GM12892 (cell line): ENCODE data around the gene DNAJC5.

Experiments
- POLR2A ChIP-seq: IDR thresholded peaks from 2 replicates; pipeline ENCODE4 v1.6.1; 2011; ENCODE audit warnings: low read depth, low read length, control low read depth
- POLR2AphosphoS5 ChIP-seq: IDR thresholded peaks from 2 replicates; pipeline ENCODE4 v1.6.1; 2011; ENCODE audit warnings: low read depth, low read length, control low read depth
- TAF1 ChIP-seq: IDR thresholded peaks from 2 replicates; pipeline ENCODE4 v1.6.1; 2011; ENCODE audit warnings: low read depth, mild to moderate bottlenecking, control low read depth, low read length, borderline replicate concordance

GRCh38 chr20:63924241-63924640, 29.3 kb downstream of the DNAJC5 start:
- TF ChIP-seq POLR2A, result no peak
- no peak for TF ChIP-seq POLR2AphosphoS5
- no peak for TF ChIP-seq TAF1
